Endothelial cell of umbilical vein (primary cell): Measurements from ENCODE around the gene LENEP. TPM values are rescaled to one million over a fixed set of nuclear protein-coding genes. Genes with fewer than 3 reads are reported as not detected.

Experiments
- BruUV-seq: library from RNA; stranded (reverse); fragments of 400-500 nt; replicated peaks from 2 replicates; lab custom pipeline; 2021; lab: Mats Ljungman, UMichigan
- CTCF ChIA-PET: fragments of 300-600, 350-600 bp; sonication (Branson Sonifier 250); formaldehyde crosslinking; loops from one replicate; lab custom pipeline; 2021; ENCODE audit warnings: antibody characterized with exemption, inconsistent platforms; lab: Charles Lee
- POLR2A ChIA-PET: fragments of 300-600, 350-600 bp; sonication (Branson Sonifier 250); formaldehyde crosslinking; loops from one replicate; lab custom pipeline; 2021; ENCODE audit warnings: antibody characterized with exemption, inconsistent platforms; lab: Charles Lee
- DNase-seq: peaks from one replicate; pipeline ENCODE4 v3.0.0-alpha.2; 2011; ENCODE audit warnings: low read depth, low spot score
- FAIRE-seq: peaks from 2 replicates; lab custom pipeline; 2011; peaks lifted over from hg19 to GRCh38; lab: Jason Lieb, UNC
- H2AFZ ChIP-seq: 2 replicates; pipeline ENCODE4 v1.6.0; 2012; ENCODE audit warnings: low read depth, low read length, control low read depth, inconsistent platforms
- H3K27ac ChIP-seq: 2 replicates; pipeline ENCODE4 v1.5.1; 2011; ENCODE audit warnings: low read depth, mild to moderate bottlenecking, control low read depth, low read length, moderate library complexity; ENCODE audit not compliant: insufficient read depth
- H3K27me3 ChIP-seq, 2 experiments: 2 replicates each; pipeline versions ENCODE4 v1.6.0 to v1.6.1; 2011; ENCODE audit warnings: low read length in 2 of 2, mixed read lengths in 1 of 2; ENCODE audit not compliant: control insufficient read depth in 2 of 2, insufficient read depth in 2 of 2
- H3K36me3 ChIP-seq, 2 experiments: 2 replicates in 1 of 2; 3 replicates in 1 of 2; pipeline ENCODE4 v1.5.1; 2011; ENCODE audit warnings: low read length in 2 of 2, mild to moderate bottlenecking in 1 of 2, moderate library complexity in 1 of 2; ENCODE audit not compliant: control insufficient read depth in 2 of 2, insufficient read depth in 2 of 2; ENCODE audit errors: extremely low read depth in 1 of 2
- H3K4me1 ChIP-seq: 3 replicates; pipeline ENCODE4 v1.5.1; 2011; ENCODE audit warnings: mild to moderate bottlenecking, low read length; ENCODE audit not compliant: control insufficient read depth, insufficient read depth; ENCODE audit errors: extremely low read depth
- H3K4me2 ChIP-seq: 2 replicates; pipeline ENCODE4 v1.6.1; 2011; ENCODE audit warnings: low read length, control low read depth, mixed read lengths; ENCODE audit not compliant: insufficient read depth
- H3K4me3 ChIP-seq, 3 experiments: fragments of 200-600 bp in 1 of 3; sonication (generic), shearing (Covaris generic) in 1 of 3; replicated peaks in 1 of 3; 2 replicates each; pipeline ENCODE4 v1.5.1; 2011 to 2016; ENCODE audit warnings: control low read depth in 3 of 3, low read length in 3 of 3, mild to moderate bottlenecking in 2 of 3, inconsistent platforms in 1 of 3, low read depth in 1 of 3, moderate library complexity in 1 of 3; ENCODE audit not compliant: insufficient read depth in 1 of 3
- H3K79me2 ChIP-seq: 2 replicates; pipeline ENCODE4 v1.6.0; 2012; ENCODE audit warnings: low read length, inconsistent platforms; ENCODE audit not compliant: control insufficient read depth, insufficient read depth
- H3K9ac ChIP-seq: replicated peaks from 2 replicates; pipeline ENCODE3; 2011; ENCODE audit warnings: low read length, control low read depth; ENCODE audit not compliant: insufficient read depth; ENCODE audit errors: extremely low read depth
- H3K9me1 ChIP-seq: replicated peaks from 3 replicates; pipeline ENCODE4 v1.6.0; 2011; ENCODE audit warnings: mild to moderate bottlenecking, low read length; ENCODE audit not compliant: control insufficient read depth, insufficient read depth; ENCODE audit errors: extremely low read depth
- H3K9me3 ChIP-seq: replicated peaks from 2 replicates; pipeline ENCODE4 v1.5.1; 2012; ENCODE audit warnings: low read length, inconsistent platforms; ENCODE audit not compliant: control insufficient read depth, insufficient read depth
- H4K20me1 ChIP-seq: replicated peaks from 2 replicates; pipeline ENCODE3; 2011; ENCODE audit warnings: mild to moderate bottlenecking, low read length; ENCODE audit not compliant: control insufficient read depth, insufficient read depth; ENCODE audit errors: extremely low read depth
- GATA2 ChIP-seq: IDR thresholded peaks from 2 replicates; pipeline ENCODE4 v1.7.0; 2011; ENCODE audit warnings: low read depth, mild to moderate bottlenecking, moderate library complexity, mixed read lengths, low read length; ENCODE audit not compliant: insufficient read length, insufficient read depth
- JUN ChIP-seq: IDR thresholded peaks from 2 replicates; pipeline ENCODE4 v1.6.1; 2011; ENCODE audit warnings: borderline replicate concordance, low read depth; ENCODE audit not compliant: insufficient read length, insufficient read depth
- MYC ChIP-seq: IDR thresholded peaks from one replicate; pipeline ENCODE4 v1.6.1; 2011; ENCODE audit warnings: mild to moderate bottlenecking, low read depth, low read length
- POLR2A ChIP-seq: IDR thresholded peaks from 2 replicates; pipeline ENCODE4 v1.6.1; 2012; ENCODE audit warnings: low read depth, mild to moderate bottlenecking, control low read depth, low read length
- POLR2AphosphoS5 ChIP-seq: IDR thresholded peaks from 2 replicates; pipeline ENCODE4 v1.6.1; 2012; ENCODE audit warnings: low read depth, mild to moderate bottlenecking, control low read depth, low read length, moderate library complexity; ENCODE audit not compliant: insufficient read depth
- dilution Hi-C: fragments of 300-500 bp; cut with MboI; formaldehyde crosslinking; loops from one replicate; pipeline ENCODE4 v1.15.0; 2019; ENCODE audit warnings: low sequenced_read_pairs; ENCODE audit not compliant: extremely low pct_ligation_motif_present
- intact Hi-C: fragments of 100-400 bp; cut with micrococcal nuclease; formaldehyde crosslinking; loops from one replicate; pipeline ENCODE4 v1.10.0; 2022
- microRNA-seq: library from miRNA; unstranded; fragments of <30 nt; microRNA quantifications from one replicate; pipeline ENCODE4 v1.2.0, GENCODE V29; 2021; ENCODE audit warnings: borderline number of aligned reads, borderline replicate concordance
- polyA plus RNA-seq, 4 experiments: library from polyadenylated mRNA; depleted of rRNA in 3 of 4; stranded (reverse) in 3 of 4; unstranded in 1 of 4; fragments of >200 nt; gene quantifications; 2 replicates each; pipeline versions ENCODE4 v1.2.1 to v1.2.3, GENCODE V29; 2011 to 2012; ENCODE audit warnings: missing spikeins in 1 of 4
- small RNA-seq: library from RNA; depleted of rRNA; stranded (forward); fragments of <200 nt; gene quantifications from one replicate; pipeline ENCODE3, GENCODE V24; 2012; ENCODE audit warnings: low replicate concordance, low read depth; ENCODE audit not compliant: insufficient read depth, insufficient read length
- total RNA-seq: library from RNA; stranded (reverse); gene quantifications from 2 replicates; pipeline ENCODE4 v1.2.3, GENCODE V29; 2021
- TF ChIP-seq, protein P1 (sequence below), 2 donors: IDR thresholded peaks; 1 replicate in 1 of 2; 2 replicates in 1 of 2; pipeline ENCODE4 v1.5.1; 2011; ENCODE audit warnings: low read length in 2 of 2, mild to moderate bottlenecking in 2 of 2, moderate library complexity in 2 of 2, control low read depth in 1 of 2, inconsistent platforms in 1 of 2, low read depth in 1 of 2; ENCODE audit not compliant: insufficient read depth in 1 of 2; ENCODE audit errors: extremely low read depth in 1 of 2
- TF ChIP-seq, protein P2 (sequence below): IDR thresholded peaks from 2 replicates; pipeline ENCODE4 v1.6.1; 2011; ENCODE audit not compliant: insufficient read depth, insufficient read length

Gene LENEP
- total and polyA plus RNA-seq, 2 donors (not counting 3 experiments of a cell fraction or from before 2014, with no cell fraction given): 0.64 TPM; not detected in 1

DNA sequence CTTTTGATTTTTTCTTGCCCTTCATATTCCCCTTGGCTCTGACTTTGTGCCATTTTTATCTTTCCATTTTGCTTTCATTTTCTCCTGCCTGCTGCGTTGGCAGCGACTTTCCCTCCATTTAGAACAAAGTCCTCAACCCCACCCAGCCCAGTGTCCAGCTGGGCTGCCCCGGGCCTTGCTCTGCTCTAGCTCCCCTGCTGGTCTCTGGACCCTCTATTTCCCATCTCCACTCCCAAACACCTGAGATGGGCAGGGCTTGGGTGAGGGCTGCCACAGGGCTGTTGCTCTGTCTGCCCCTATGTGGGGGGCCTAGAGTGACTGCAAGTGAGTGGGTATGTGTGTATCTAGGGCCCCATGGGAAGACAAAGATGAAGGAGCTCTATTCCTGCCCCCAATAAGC is 50.4 kb downstream of the LENEP start:
- Histone ChIP-seq H2AFZ (no peak overlapping the region), H3K4me2 (no peak overlapping the region), H3K9ac (no peak overlapping the region), H3K79me2 (no peaks in the 10 kb centered on the region), H3K36me3 (no peaks in the 10 kb centered on the region), H3K4me3 (no peak overlapping the region), H3K4me1 (peaks cover 13% of the 10 kb centered on the region), H3K27ac (no peak overlapping the region), H3K9me3 (no peaks in the 10 kb centered on the region), H3K9me1 (no peaks in the 10 kb centered on the region), H4K20me1 (no peaks in the 10 kb centered on the region), H3K27me3 (no peaks in the 10 kb centered on the region)
- dilution Hi-C loops: no loop called here
- DNase-seq (no peak), FAIRE-seq (no peak)
- ChIA-PET CTCF (interaction anchor here (0.7 to 4.5 kb wide), 23 partner anchors 10 to 435 kb away, joined by 3 to 67 read pairs (median 6); partner anchors contain the start of genes DCST1, DCST2, EFNA3 and EFNA4), POLR2A (interaction anchor here (0.6 to 0.8 kb wide), 2 partner anchors 41 to 160 kb away, joined by 7 to 8 read pairs; no protein-coding TSS in a partner anchor)
- TF ChIP-seq MYC: no peak
- TF ChIP-seq JUN: no peak
- no peak for TF ChIP-seq GATA2
- TF ChIP-seq, protein P1, sequence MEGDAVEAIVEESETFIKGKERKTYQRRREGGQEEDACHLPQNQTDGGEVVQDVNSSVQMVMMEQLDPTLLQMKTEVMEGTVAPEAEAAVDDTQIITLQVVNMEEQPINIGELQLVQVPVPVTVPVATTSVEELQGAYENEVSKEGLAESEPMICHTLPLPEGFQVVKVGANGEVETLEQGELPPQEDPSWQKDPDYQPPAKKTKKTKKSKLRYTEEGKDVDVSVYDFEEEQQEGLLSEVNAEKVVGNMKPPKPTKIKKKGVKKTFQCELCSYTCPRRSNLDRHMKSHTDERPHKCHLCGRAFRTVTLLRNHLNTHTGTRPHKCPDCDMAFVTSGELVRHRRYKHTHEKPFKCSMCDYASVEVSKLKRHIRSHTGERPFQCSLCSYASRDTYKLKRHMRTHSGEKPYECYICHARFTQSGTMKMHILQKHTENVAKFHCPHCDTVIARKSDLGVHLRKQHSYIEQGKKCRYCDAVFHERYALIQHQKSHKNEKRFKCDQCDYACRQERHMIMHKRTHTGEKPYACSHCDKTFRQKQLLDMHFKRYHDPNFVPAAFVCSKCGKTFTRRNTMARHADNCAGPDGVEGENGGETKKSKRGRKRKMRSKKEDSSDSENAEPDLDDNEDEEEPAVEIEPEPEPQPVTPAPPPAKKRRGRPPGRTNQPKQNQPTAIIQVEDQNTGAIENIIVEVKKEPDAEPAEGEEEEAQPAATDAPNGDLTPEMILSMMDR (IDR thresholded peaks at IDR 0.05; ENCODE audit: extremely low read depth in 1 of 2, insufficient read depth in 1 of 2, low read depth in 1 of 2, low read length in 2 of 2): no peak
- TF ChIP-seq POLR2AphosphoS5: no peak
- no peak for TF ChIP-seq POLR2A
- TF ChIP-seq, protein P2, sequence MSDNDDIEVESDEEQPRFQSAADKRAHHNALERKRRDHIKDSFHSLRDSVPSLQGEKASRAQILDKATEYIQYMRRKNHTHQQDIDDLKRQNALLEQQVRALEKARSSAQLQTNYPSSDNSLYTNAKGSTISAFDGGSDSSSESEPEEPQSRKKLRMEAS: no peak
- BruUV-seq: no TSS peak
- intact Hi-C loops: loop anchor here (2.0 kb wide), 1 partner anchor 41 kb away; the partner anchor contains the start of gene ZBTB7B

Small RNA genes lying within 50 kb of the gene (microRNA-seq; reads per million reads assigned to microRNA genes)
- not detected for gene MIR4258

Small RNA genes lying within 50 kb of the gene (small RNA-seq; reads per million reads assigned to genes)
- gene MIR4258 (not detected), gene RF00017 (not detected)

Other genes with a start within 250 kb of the LENEP start
- gene KCNN3, start 123.3 kb upstream of the LENEP start, total RNA-seq: 0.85 and 1.1 TPM in 2 replicates
- gene KCNN3, start 123.3 kb upstream of the LENEP start, polyA plus RNA-seq: 0.41 and 0.91 TPM in 2 replicates
- 22.6 and 23.0 TPM in 2 replicates for gene PMVK, start 56.9 kb upstream of the LENEP start, total RNA-seq
- 24.0 and 32.7 TPM in 2 replicates for gene PMVK, start 56.9 kb upstream of the LENEP start, polyA plus RNA-seq
- 49.0 and 49.4 TPM in 2 replicates for gene PBXIP1, start 37.5 kb upstream of the LENEP start, total RNA-seq
- 45.0 and 54.7 TPM in 2 replicates for gene PBXIP1, start 37.5 kb upstream of the LENEP start, polyA plus RNA-seq
- gene PYGO2, start 31.8 kb upstream of the LENEP start, total RNA-seq: 21.5 and 21.9 TPM in 2 replicates
- gene PYGO2, start 31.8 kb upstream of the LENEP start, polyA plus RNA-seq: 19.3 and 19.5 TPM in 2 replicates
- gene SHC1, start 22.8 kb upstream of the LENEP start, total RNA-seq: 286 and 316 TPM in 2 replicates
- gene SHC1, start 22.8 kb upstream of the LENEP start, polyA plus RNA-seq: 324 and 379 TPM in 2 replicates
- 126 and 128 TPM in 2 replicates for gene CKS1B, start 18.9 kb upstream of the LENEP start, total RNA-seq
- 280 and 319 TPM in 2 replicates for gene CKS1B, start 18.9 kb upstream of the LENEP start, polyA plus RNA-seq
- gene FLAD1, start 10.2 kb upstream of the LENEP start, total RNA-seq: 42.2 and 48.8 TPM in 2 replicates
- gene FLAD1, start 10.2 kb upstream of the LENEP start, polyA plus RNA-seq: 59.1 and 66.8 TPM in 2 replicates
- 20.0 and 24.0 TPM in 2 replicates for gene ZBTB7B, start 9.2 kb downstream of the LENEP start, total RNA-seq
- 26.2 and 32.6 TPM in 2 replicates for gene ZBTB7B, start 9.2 kb downstream of the LENEP start, polyA plus RNA-seq
- 0.23 and 0.51 TPM in 2 replicates for gene DCST2, start 40.2 kb downstream of the LENEP start, total RNA-seq
- 0.29 and 0.73 TPM in 2 replicates for gene DCST2, start 40.2 kb downstream of the LENEP start, polyA plus RNA-seq
- not detected in 2 replicates for gene DCST1, start 40.2 kb downstream of the LENEP start, total RNA-seq
- not detected in 2 replicates for gene DCST1, start 40.2 kb downstream of the LENEP start, polyA plus RNA-seq
- gene ADAM15, start 57.7 kb downstream of the LENEP start, total RNA-seq: 268 and 299 TPM in 2 replicates
- 295 and 397 TPM in 2 replicates for gene ADAM15, start 57.7 kb downstream of the LENEP start, polyA plus RNA-seq
- 16.5 and 17.5 TPM in 2 replicates for gene EFNA4, start 70.2 kb downstream of the LENEP start, total RNA-seq
- gene EFNA4, start 70.2 kb downstream of the LENEP start, polyA plus RNA-seq: 25.2 and 28.0 TPM in 2 replicates
- gene EFNA3, start 85.3 kb downstream of the LENEP start, total RNA-seq: 2.2 TPM in 2 replicates
- gene EFNA3, start 85.3 kb downstream of the LENEP start, polyA plus RNA-seq: 2.5 and 4.2 TPM in 2 replicates
- gene EFNA1, start 134.3 kb downstream of the LENEP start, total RNA-seq: 107 and 111 TPM in 2 replicates
- gene EFNA1, start 134.3 kb downstream of the LENEP start, polyA plus RNA-seq: 289 and 295 TPM in 2 replicates
- 29.5 and 30.8 TPM in 2 replicates for gene SLC50A1, start 142.3 kb downstream of the LENEP start, total RNA-seq
- gene SLC50A1, start 142.3 kb downstream of the LENEP start, polyA plus RNA-seq: 66.1 and 70.4 TPM in 2 replicates
- gene DPM3, start 146.9 kb downstream of the LENEP start, total RNA-seq: 69.6 and 78.8 TPM in 2 replicates
- 258 and 315 TPM in 2 replicates for gene DPM3, start 146.9 kb downstream of the LENEP start, polyA plus RNA-seq
- gene KRTCAP2, start 179.7 kb downstream of the LENEP start, total RNA-seq: 170 and 207 TPM in 2 replicates
- 362 and 409 TPM in 2 replicates for gene KRTCAP2, start 179.7 kb downstream of the LENEP start, polyA plus RNA-seq
- 9.6 and 10.0 TPM in 2 replicates for gene TRIM46, start 180.3 kb downstream of the LENEP start, total RNA-seq
- 9.5 and 12.7 TPM in 2 replicates for gene TRIM46, start 180.3 kb downstream of the LENEP start, polyA plus RNA-seq
- gene THBS3, start 214.3 kb downstream of the LENEP start, total RNA-seq: 22.4 and 23.6 TPM in 2 replicates
- 25.7 and 29.4 TPM in 2 replicates for gene THBS3, start 214.3 kb downstream of the LENEP start, polyA plus RNA-seq
- gene MTX1, start 215.1 kb downstream of the LENEP start, total RNA-seq: 49.1 and 53.0 TPM in 2 replicates
- 109 and 137 TPM in 2 replicates for gene MTX1, start 215.1 kb downstream of the LENEP start, polyA plus RNA-seq